Left ventricle myocardium inferior (tissue), 1 donor: ENCODE data around the gene IGIP. TPM values are rescaled to one million over a fixed set of nuclear protein-coding genes. Genes with fewer than 3 reads are reported as not detected.

Source experiments
- DNase-seq: peaks from one replicate; pipeline ENCODE4 v3.0.0-alpha.2; 2020
- H3K27ac ChIP-seq: fragments of 200-600 bp; replicated peaks from 2 replicates; pipeline ENCODE4 v1.8.0; 2021
- H3K27me3 ChIP-seq: fragments of 200-600 bp; 2 replicates; pipeline ENCODE4 v1.8.0; 2021; ENCODE audit warnings: low read depth
- H3K36me3 ChIP-seq: fragments of 200-600 bp; 2 replicates; pipeline ENCODE4 v1.8.0; 2021
- H3K4me1 ChIP-seq: fragments of 200-600 bp; 2 replicates; pipeline ENCODE4 v1.8.0; 2021
- H3K4me3 ChIP-seq: fragments of 200-600 bp; 2 replicates; pipeline ENCODE4 v1.8.0; 2021; ENCODE audit warnings: mild to moderate bottlenecking, moderate library complexity
- H3K9me3 ChIP-seq: fragments of 200-600 bp; replicated peaks from 2 replicates; pipeline ENCODE4 v1.8.0; 2021
- CTCF ChIP-seq: fragments of 200-600 bp; IDR thresholded peaks from 2 replicates; pipeline ENCODE4 v1.8.0; 2021; ENCODE audit warnings: antibody characterized with exemption, mild to moderate bottlenecking, borderline replicate concordance
- intact Hi-C: fragments of 100-400 bp; cut with micrococcal nuclease; formaldehyde crosslinking; loops from one replicate; pipeline ENCODE4 v1.11.0; 2022
- total RNA-seq: library from RNA; stranded (reverse); fragmentation: NEBNext Ultra II Directional; extraction: Animal tissue kit (Norgen Biotek cat#: 25700); gene quantifications from one replicate; pipeline ENCODE4 v1.2.1, GENCODE V29; 2021
- donor health status: DM: no; HTN: yes; CAD: no; lungs with severe emphysema.

Gene IGIP
- total RNA-seq, 1 donor from 2014 or later, result 12.0 TPM

- no peak for TF ChIP-seq CTCF
- Histone ChIP-seq H3K4me1 (peaks cover 42% of the 10 kb centered on the region), H3K27ac (no peak overlapping the region), H3K4me3 (no peak overlapping the region), H3K36me3 (no peaks in the 10 kb centered on the region), H3K9me3 (no peaks in the 10 kb centered on the region), H3K27me3 (no peaks in the 10 kb centered on the region)
- DNase-seq, result no peak
- intact Hi-C loops, result no loop called here
Observed at GRCh38 chr5:140135127-140135526, 9.4 kb downstream of the IGIP start.

GRCh38 chr5:140136624-140137023 lies 10.9 kb downstream of the IGIP start:
- DNase-seq, result no peak
- H3K27ac ChIP-seq, result no peak overlapping the region
- TF ChIP-seq CTCF, result no peak
- intact Hi-C loops, result no loop called here
- H3K4me1 ChIP-seq, result peaks cover 44% of the 10 kb centered on the region
- H3K36me3 ChIP-seq, result no peaks in the 10 kb centered on the region
- H3K4me3 ChIP-seq, result no peak overlapping the region
- no peaks in the 10 kb centered on the region for H3K9me3 ChIP-seq
- no peaks in the 10 kb centered on the region for H3K27me3 ChIP-seq

- Histone ChIP-seq H3K36me3 (no peaks in the 10 kb centered on the region), H3K4me3 (no peak overlapping the region), H3K4me1 (peaks cover 38% of the 10 kb centered on the region), H3K9me3 (no peaks in the 10 kb centered on the region), H3K27ac (peak overlapping the region; percentile 22), H3K27me3 (no peaks in the 10 kb centered on the region)
- TF ChIP-seq CTCF, result no peak
- no peak for DNase-seq
- intact Hi-C loops, result loop anchor here (5.0 kb wide), 1 partner anchor 68 kb away; no protein-coding TSS in a partner anchor
Observed at GRCh38 chr5:140140435-140140834, 14.7 kb downstream of the IGIP start.

- no peak for DNase-seq
- peak overlapping the region; percentile 22 for H3K27ac ChIP-seq
- intact Hi-C loops, result loop anchor here (5.0 kb wide), 1 partner anchor 69 kb away; no protein-coding TSS in a partner anchor
- H3K4me1 ChIP-seq, result peaks cover 45% of the 10 kb centered on the region
- no peak overlapping the region for H3K4me3 ChIP-seq
- no peaks in the 10 kb centered on the region for H3K27me3 ChIP-seq
- no peaks in the 10 kb centered on the region for H3K9me3 ChIP-seq
- no peak for TF ChIP-seq CTCF
- no peaks in the 10 kb centered on the region for H3K36me3 ChIP-seq
Observed at GRCh38 chr5:140141241-140141640, 15.5 kb downstream of the IGIP start.

- Histone ChIP-seq H3K27me3 (no peaks in the 10 kb centered on the region), H3K27ac (no peak overlapping the region), H3K4me3 (no peak overlapping the region), H3K36me3 (no peaks in the 10 kb centered on the region), H3K4me1 (peaks cover 50% of the 10 kb centered on the region), H3K9me3 (no peaks in the 10 kb centered on the region)
- DNase-seq, result no peak
- intact Hi-C loops, result loop anchor here (5.0 kb wide), 1 partner anchor 70 kb away; no protein-coding TSS in a partner anchor
- TF ChIP-seq CTCF, result no peak
Observed at GRCh38 chr5:140142246-140142645, 16.5 kb downstream of the IGIP start.

GRCh38 chr5:140142856-140143255 lies 17.1 kb downstream of the IGIP start:
- H3K27me3 ChIP-seq, result no peaks in the 10 kb centered on the region
- no peaks in the 10 kb centered on the region for H3K9me3 ChIP-seq
- H3K4me1 ChIP-seq, result peaks cover 50% of the 10 kb centered on the region
- no peaks in the 10 kb centered on the region for H3K36me3 ChIP-seq
- TF ChIP-seq CTCF, result no peak
- H3K4me3 ChIP-seq, result no peak overlapping the region
- intact Hi-C loops, result loop anchor here (5.0 kb wide), 1 partner anchor 71 kb away; no protein-coding TSS in a partner anchor
- DNase-seq, result no peak
- no peak overlapping the region for H3K27ac ChIP-seq
